Keratinocyte (primary cell): ENCODE data around the gene COL7A1. TPM values are rescaled to one million over a fixed set of nuclear protein-coding genes. Genes with fewer than 3 reads are reported as not detected.
"Not testable (repeated sequence)": the region's sequence is repeated elsewhere in the genome, so short reads cannot be mapped to it uniquely, and the experiment has no call there.

Experiments
- DNase-seq: peaks from one replicate; pipeline ENCODE4 v3.0.0-alpha.2; 2011; ENCODE audit warnings: low read depth, missing footprints, low spot score
- FAIRE-seq: peaks from 2 replicates; lab custom pipeline; 2011; peaks lifted over from hg19 to GRCh38; lab: Jason Lieb, UNC
- H2AFZ ChIP-seq: 2 replicates; pipeline ENCODE4 v1.6.0; 2012; ENCODE audit warnings: low read length, control low read depth, inconsistent platforms; ENCODE audit not compliant: control insufficient read depth
- H3K27ac ChIP-seq: 2 replicates; pipeline ENCODE4 v1.5.1; 2011; ENCODE audit warnings: low read length; ENCODE audit not compliant: control insufficient read depth, insufficient read depth
- H3K27me3 ChIP-seq: 3 replicates; pipeline ENCODE4 v1.6.0; 2011; ENCODE audit warnings: low read length; ENCODE audit not compliant: control insufficient read depth, insufficient read depth; ENCODE audit errors: extremely low read depth
- H3K36me3 ChIP-seq, 2 experiments: 2 replicates in 1 of 2; 3 replicates in 1 of 2; pipeline ENCODE4 v1.5.1; 2011; ENCODE audit warnings: low read length in 2 of 2, mild to moderate bottlenecking in 1 of 2; ENCODE audit not compliant: control insufficient read depth in 2 of 2, insufficient read depth in 2 of 2; ENCODE audit errors: extremely low read depth in 1 of 2
- H3K4me1 ChIP-seq: 3 replicates; pipeline ENCODE4 v1.5.1; 2011; ENCODE audit warnings: low read length; ENCODE audit not compliant: control insufficient read depth, insufficient read depth; ENCODE audit errors: extremely low read depth
- H3K4me2 ChIP-seq: 3 replicates; pipeline ENCODE4 v1.6.0; 2011; ENCODE audit warnings: low read depth, low read length; ENCODE audit not compliant: control insufficient read depth, insufficient read depth; ENCODE audit errors: extremely low read depth
- H3K4me3 ChIP-seq, 3 experiments: fragments of 200-600 bp in 1 of 3; sonication (generic) in 1 of 3; 2 replicates in 2 of 3; 3 replicates in 1 of 3; pipeline ENCODE4 v1.5.1; 2011 to 2016; ENCODE audit warnings: low read length in 3 of 3, mild to moderate bottlenecking in 3 of 3, control low read depth in 2 of 3, inconsistent platforms in 1 of 3, low read depth in 1 of 3, mixed read lengths in 1 of 3, mixed run types in 1 of 3, moderate library complexity in 1 of 3; ENCODE audit not compliant: control insufficient read depth in 2 of 3, insufficient read depth in 2 of 3; ENCODE audit errors: extremely low read depth in 1 of 3
- H3K79me2 ChIP-seq: 2 replicates; pipeline ENCODE4 v1.6.0; 2012; ENCODE audit warnings: low read length; ENCODE audit not compliant: control insufficient read depth, insufficient read depth
- H3K9ac ChIP-seq: 3 replicates; pipeline ENCODE4 v1.6.0; 2011; ENCODE audit warnings: low read length; ENCODE audit not compliant: control insufficient read depth, insufficient read depth; ENCODE audit errors: extremely low read depth
- H3K9me1 ChIP-seq: 3 replicates; pipeline ENCODE4 v1.6.0; 2011; ENCODE audit warnings: low read length; ENCODE audit not compliant: control insufficient read depth, insufficient read depth; ENCODE audit errors: extremely low read depth
- H3K9me3 ChIP-seq: 2 replicates; pipeline ENCODE4 v1.5.1; 2012; ENCODE audit warnings: low read depth, low read length; ENCODE audit not compliant: control insufficient read depth
- H4K20me1 ChIP-seq: 3 replicates; pipeline ENCODE4 v1.6.0; 2011; ENCODE audit warnings: low read length; ENCODE audit not compliant: control insufficient read depth, insufficient read depth; ENCODE audit errors: extremely low read depth
- CTCF ChIP-seq, 3 experiments: IDR thresholded peaks in 1 of 3; conservative IDR thresholded peaks in 1 of 3; optimal IDR thresholded peaks in 1 of 3; 2 replicates in 2 of 3; 3 replicates in 1 of 3; pipeline versions ENCODE3 to v1.5.1; 2011; ENCODE audit warnings: low read length in 3 of 3, mild to moderate bottlenecking in 3 of 3, moderate library complexity in 2 of 3, control low read depth in 1 of 3, inconsistent platforms in 1 of 3; ENCODE audit not compliant: insufficient read depth in 2 of 3; ENCODE audit errors: extremely low read depth in 1 of 3
- EZH2 ChIP-seq: IDR thresholded peaks from one replicate; pipeline ENCODE4 v1.6.1; 2012; ENCODE audit warnings: inconsistent platforms, mild to moderate bottlenecking, low read length, moderate library complexity
- dilution Hi-C: fragments of 300-500 bp; cut with MboI; formaldehyde crosslinking; loops from one replicate; pipeline ENCODE4 v1.7.0; 2020; ENCODE audit warnings: low sequenced_read_pairs; ENCODE audit not compliant: extremely low pct_ligation_motif_present
- polyA plus RNA-seq, 5 experiments: library from polyadenylated mRNA; depleted of rRNA in 3 of 5; stranded (reverse) in 3 of 5; stranded (forward) in 1 of 5; unstranded in 1 of 5; fragments of >200 nt; gene quantifications; 1 replicate in 1 of 5; 2 replicates in 3 of 5; 3 replicates in 1 of 5; pipeline versions ENCODE4 v1.2.1 to v1.2.3, GENCODE V29; 2011 to 2012; ENCODE audit warnings: missing spikeins in 2 of 5, low read depth in 1 of 5, low replicate concordance in 1 of 5

The COL7A1 gene
- polyA plus RNA-seq, 1 donor (not counting 4 experiments of a cell fraction or from before 2014, with no cell fraction given) = 59.4 TPM

DNA sequence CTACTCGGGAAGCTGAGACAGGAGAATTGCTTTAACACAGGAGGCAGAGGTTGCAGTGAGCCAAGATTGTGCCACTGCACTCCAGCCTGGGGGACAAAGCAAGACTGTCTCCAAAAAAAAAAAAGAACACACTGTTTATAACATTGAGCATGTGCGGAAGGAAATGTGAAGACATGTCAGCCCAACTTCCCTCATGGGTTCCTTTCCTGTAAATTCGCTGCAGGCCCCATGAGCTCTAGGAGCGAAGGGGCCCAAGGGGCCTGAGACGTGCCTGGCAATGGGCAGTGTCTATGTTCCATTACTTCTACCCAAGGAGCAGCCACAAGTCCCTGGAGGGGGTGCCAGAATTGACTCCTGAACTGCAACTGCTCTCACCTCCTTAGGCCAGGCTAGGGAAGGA lies 41.8 kb downstream of the COL7A1 start:
- Histone ChIP-seq H3K4me1 (peaks cover 20% of the 10 kb centered on the region), H3K9me1 (no peaks in the 10 kb centered on the region), H3K9me3 (no peaks in the 10 kb centered on the region), H2AFZ (no peak overlapping the region), H3K4me3 (no peak overlapping the region), H3K36me3 (peaks cover 12 to 23% of the 10 kb centered on the region in 2 experiments), H3K27me3 (no peaks in the 10 kb centered on the region), H3K9ac (no peak overlapping the region), H3K4me2 (no peak overlapping the region), H3K27ac (no peak overlapping the region), H3K79me2 (no peaks in the 10 kb centered on the region), H4K20me1 (no peaks in the 10 kb centered on the region)
- dilution Hi-C loops = no loop called here
- TF ChIP-seq CTCF (optimal IDR thresholded peaks at IDR 0.05 in 1 of 3, IDR thresholded peaks at IDR 0.05 in 1 of 3, conservative IDR thresholded peaks at IDR 0.05 in 1 of 3; ENCODE audit: extremely low read depth in 1 of 3, insufficient read depth in 2 of 3, low read length in 3 of 3) (no peak), EZH2 (no peak)
- FAIRE-seq (no peak), DNase-seq (no peak)

- Histone ChIP-seq H3K9ac (no peak overlapping the region), H3K4me3 (no peak overlapping the region), H3K4me1 (peaks cover 12% of the 10 kb centered on the region), H3K27me3 (no peaks in the 10 kb centered on the region), H3K4me2 (no peak overlapping the region), H4K20me1 (no peaks in the 10 kb centered on the region), H3K79me2 (no peaks in the 10 kb centered on the region), H3K9me1 (no peaks in the 10 kb centered on the region), H2AFZ (no peak overlapping the region), H3K9me3 (no peaks in the 10 kb centered on the region), H3K36me3 (peaks cover 17 to 26% of the 10 kb centered on the region in 2 experiments), H3K27ac (no peak overlapping the region)
- dilution Hi-C loops = no loop called here
- TF ChIP-seq CTCF (optimal IDR thresholded peaks at IDR 0.05 in 1 of 3, IDR thresholded peaks at IDR 0.05 in 1 of 3, conservative IDR thresholded peaks at IDR 0.05 in 1 of 3; ENCODE audit: extremely low read depth in 1 of 3, insufficient read depth in 2 of 3, low read length in 3 of 3) (no peak), EZH2 (no peak)
- no peak for FAIRE-seq
- DNase-seq = no peak
These were observed 42.8 kb downstream of the COL7A1 start for GRCh38 chr3:48552111-48552951.

- H3K27me3 ChIP-seq, H4K20me1 ChIP-seq, H3K4me1 ChIP-seq, H3K9me3 ChIP-seq, H3K9ac ChIP-seq, H3K27ac ChIP-seq, H3K9me1 ChIP-seq, H3K4me2 ChIP-seq, dilution Hi-C loops, H3K79me2 ChIP-seq, FAIRE-seq, H2AFZ ChIP-seq, H3K4me3 ChIP-seq, DNase-seq: not testable (repeated sequence)
- peaks cover 22 to 28% of the 10 kb centered on the region in 2 experiments for H3K36me3 ChIP-seq
These were observed 43.5 kb downstream of the COL7A1 start for GRCh38 chr3:48551651-48552050.
